Measurements from ENCODE around the gene DHX15.

Gene DHX15

GRCh38 chr4:24582235-24582832 lies 2.0 kb downstream of the DHX15 start:
- DNase-seq: no peak

- no peak for DNase-seq
Observed at GRCh38 chr4:24578364-24578763, 6.0 kb downstream of the DHX15 start.

- DNase-seq: no peak
Observed at GRCh38 chr4:24576276-24576675, 8.1 kb downstream of the DHX15 start.

- DNase-seq: no peak
Observed at GRCh38 chr4:24574236-24574635, 10.1 kb downstream of the DHX15 start.

GRCh38 chr4:24573582-24573981 lies 10.8 kb downstream of the DHX15 start:
- DNase-seq: no peak

- no peak for DNase-seq
Observed at GRCh38 chr4:24570574-24571236, 13.6 kb downstream of the DHX15 start.

GRCh38 chr4:24570172-24570571 lies 14.2 kb downstream of the DHX15 start:
- no peak for DNase-seq

GRCh38 chr4:24569662-24570061 lies 14.7 kb downstream of the DHX15 start:
- DNase-seq: no peak

- DNase-seq: no peak
Observed at GRCh38 chr4:24568425-24568824, 15.9 kb downstream of the DHX15 start.

- DNase-seq: no peak
Observed at GRCh38 chr4:24565054-24565453, 19.3 kb downstream of the DHX15 start.

- DNase-seq: no peak
Observed at GRCh38 chr4:24564488-24564887, 19.9 kb downstream of the DHX15 start.

- no peak for DNase-seq
Observed at GRCh38 chr4:24561438-24562139, 22.8 kb downstream of the DHX15 start.

- DNase-seq: no peak
Observed at GRCh38 chr4:24560868-24561368, 23.4 kb downstream of the DHX15 start.

GRCh38 chr4:24559889-24560288 lies 24.5 kb downstream of the DHX15 start:
- DNase-seq: no peak

- DNase-seq: no peak
Observed at GRCh38 chr4:24559032-24559821, 25.1 kb downstream of the DHX15 start.

GRCh38 chr4:24557026-24558025 lies 27.0 kb downstream of the DHX15 start:
- DNase-seq: peak; percentile 18

GRCh38 chr4:24551492-24552289 lies 32.7 kb downstream of the DHX15 start:
- DNase-seq: no peak

- DNase-seq: no peak
Observed at GRCh38 chr4:24550441-24551175, 33.7 kb downstream of the DHX15 start.

- DNase-seq: no peak
Observed at GRCh38 chr4:24547979-24548378, 36.4 kb downstream of the DHX15 start.
